Measurements from ENCODE around the gene FOXP1.
A peak's percentile ranks its signal among the peaks of the same experiment; 100 is the strongest.

The FOXP1 gene

GRCh38 chr3:71277341-71277740 lies 306.2 kb downstream of the FOXP1 start:
- Mint-ChIP-seq H3K4me1 (ENCODE audit: low read depth) (peaks cover 76% of the 10 kb centered on the region), H3K4me3 (no peak overlapping the region)

GRCh38 chr3:71276531-71276930 lies 307.0 kb downstream of the FOXP1 start:
- Mint-ChIP-seq H3K4me3 (no peak overlapping the region), H3K27me3 (no peaks in the 10 kb centered on the region), H3K36me3 (peaks cover 21% of the 10 kb centered on the region), H3K9me3 (ENCODE audit: low read depth) (no peaks in the 10 kb centered on the region), H3K4me1 (ENCODE audit: low read depth) (peaks cover 80% of the 10 kb centered on the region), H3K27ac (peak overlapping the region; percentile 73)

More at GRCh38 chr3:71277341-71277740, 306.2 kb downstream of the FOXP1 start:
- Mint-ChIP-seq H3K27ac (peak overlapping the region; percentile 73), H3K27me3 (no peaks in the 10 kb centered on the region), H3K9me3 (ENCODE audit: low read depth) (no peaks in the 10 kb centered on the region), H3K36me3 (peaks cover 16% of the 10 kb centered on the region)

- Mint-ChIP-seq H3K27me3 (no peaks in the 10 kb centered on the region), H3K4me3 (no peak overlapping the region), H3K36me3 (peaks cover 22% of the 10 kb centered on the region), H3K27ac (peak overlapping the region; percentile 97), H3K9me3 (ENCODE audit: low read depth) (no peaks in the 10 kb centered on the region), H3K4me1 (ENCODE audit: low read depth) (peaks cover 96% of the 10 kb centered on the region)
These were observed 310.1 kb downstream of the FOXP1 start for GRCh38 chr3:71273453-71273852.

GRCh38 chr3:71271596-71271995 lies 311.9 kb downstream of the FOXP1 start:
- H3K4me1 Mint-ChIP-seq (ENCODE audit: low read depth): peaks cover 95% of the 10 kb centered on the region
- H3K27ac Mint-ChIP-seq: peak overlapping the region; percentile 97
- H3K9me3 Mint-ChIP-seq (ENCODE audit: low read depth): no peaks in the 10 kb centered on the region
- peaks cover 29% of the 10 kb centered on the region for H3K36me3 Mint-ChIP-seq
- H3K27me3 Mint-ChIP-seq: no peaks in the 10 kb centered on the region
- peak overlapping the region; percentile 46 for H3K4me3 Mint-ChIP-seq

- Mint-ChIP-seq H3K4me3 (peak overlapping the region; percentile 70), H3K27me3 (no peaks in the 10 kb centered on the region), H3K36me3 (peaks cover 31% of the 10 kb centered on the region)
These were observed 313.6 kb downstream of the FOXP1 start for GRCh38 chr3:71269906-71270305.

GRCh38 chr3:71268462-71268999 lies 315.0 kb downstream of the FOXP1 start:
- H3K36me3 Mint-ChIP-seq: peaks cover 32% of the 10 kb centered on the region
- H3K9me3 Mint-ChIP-seq (ENCODE audit: low read depth): peaks cover 3% of the 10 kb centered on the region
- peak overlapping the region; percentile 97 for H3K27ac Mint-ChIP-seq
- H3K27me3 Mint-ChIP-seq: no peaks in the 10 kb centered on the region
- H3K4me3 Mint-ChIP-seq: peak overlapping the region; percentile 55
- H3K4me1 Mint-ChIP-seq (ENCODE audit: low read depth): peaks cover 89% of the 10 kb centered on the region

More at GRCh38 chr3:71269906-71270305, 313.6 kb downstream of the FOXP1 start:
- Mint-ChIP-seq H3K9me3 (ENCODE audit: low read depth) (peaks cover 3% of the 10 kb centered on the region), H3K27ac (peak overlapping the region; percentile 97), H3K4me1 (ENCODE audit: low read depth) (peaks cover 91% of the 10 kb centered on the region)

- Mint-ChIP-seq H3K9me3 (ENCODE audit: low read depth) (peaks cover 3% of the 10 kb centered on the region), H3K27ac (peak overlapping the region; percentile 67), H3K36me3 (peaks cover 30% of the 10 kb centered on the region), H3K4me1 (ENCODE audit: low read depth) (peaks cover 86% of the 10 kb centered on the region), H3K27me3 (no peaks in the 10 kb centered on the region), H3K4me3 (peak overlapping the region; percentile 4)
These were observed 316.7 kb downstream of the FOXP1 start for GRCh38 chr3:71266875-71267274.

- Mint-ChIP-seq H3K4me1 (ENCODE audit: low read depth) (peaks cover 81% of the 10 kb centered on the region), H3K36me3 (peaks cover 24% of the 10 kb centered on the region), H3K9me3 (ENCODE audit: low read depth) (peaks cover 3% of the 10 kb centered on the region), H3K27ac (peak overlapping the region; percentile 90), H3K4me3 (peak overlapping the region; percentile 52), H3K27me3 (no peaks in the 10 kb centered on the region)
These were observed 318.1 kb downstream of the FOXP1 start for GRCh38 chr3:71265365-71265915.

GRCh38 chr3:71264840-71265239 lies 318.7 kb downstream of the FOXP1 start:
- H3K27me3 Mint-ChIP-seq: no peaks in the 10 kb centered on the region
- H3K9me3 Mint-ChIP-seq (ENCODE audit: low read depth): peaks cover 3% of the 10 kb centered on the region
- H3K4me3 Mint-ChIP-seq: peak overlapping the region; percentile 52
- peak overlapping the region; percentile 90 for H3K27ac Mint-ChIP-seq
- H3K36me3 Mint-ChIP-seq: peaks cover 24% of the 10 kb centered on the region
- H3K4me1 Mint-ChIP-seq (ENCODE audit: low read depth): peaks cover 80% of the 10 kb centered on the region

- H3K4me3 Mint-ChIP-seq: peak overlapping the region; percentile 55
- H3K27me3 Mint-ChIP-seq: no peaks in the 10 kb centered on the region
- peaks cover 83% of the 10 kb centered on the region for H3K4me1 Mint-ChIP-seq (ENCODE audit: low read depth)
- H3K36me3 Mint-ChIP-seq: peaks cover 29% of the 10 kb centered on the region
- H3K27ac Mint-ChIP-seq: peak overlapping the region; percentile 92
- H3K9me3 Mint-ChIP-seq (ENCODE audit: low read depth): peaks cover 3% of the 10 kb centered on the region
These were observed 320.9 kb downstream of the FOXP1 start for GRCh38 chr3:71262364-71263265.

GRCh38 chr3:71260782-71261181 lies 322.7 kb downstream of the FOXP1 start:
- peaks cover 1% of the 10 kb centered on the region for H3K9me3 Mint-ChIP-seq (ENCODE audit: low read depth)
- peak overlapping the region; percentile 72 for H3K27ac Mint-ChIP-seq
- peaks cover 23% of the 10 kb centered on the region for H3K36me3 Mint-ChIP-seq
- no peak overlapping the region for H3K4me3 Mint-ChIP-seq
- H3K27me3 Mint-ChIP-seq: no peaks in the 10 kb centered on the region
- peaks cover 83% of the 10 kb centered on the region for H3K4me1 Mint-ChIP-seq (ENCODE audit: low read depth)

GRCh38 chr3:71258526-71258925 lies 325.0 kb downstream of the FOXP1 start:
- no peaks in the 10 kb centered on the region for H3K27me3 Mint-ChIP-seq
- H3K27ac Mint-ChIP-seq: peak overlapping the region; percentile 91
- H3K4me3 Mint-ChIP-seq: peak overlapping the region; percentile 57
- H3K36me3 Mint-ChIP-seq: peaks cover 18% of the 10 kb centered on the region
- peaks cover 81% of the 10 kb centered on the region for H3K4me1 Mint-ChIP-seq (ENCODE audit: low read depth)
- H3K9me3 Mint-ChIP-seq (ENCODE audit: low read depth): no peaks in the 10 kb centered on the region

- Mint-ChIP-seq H3K27me3 (no peaks in the 10 kb centered on the region), H3K27ac (peak overlapping the region; percentile 91), H3K4me3 (peak overlapping the region; percentile 57), H3K36me3 (peaks cover 20% of the 10 kb centered on the region), H3K4me1 (ENCODE audit: low read depth) (peaks cover 82% of the 10 kb centered on the region), H3K9me3 (ENCODE audit: low read depth) (no peaks in the 10 kb centered on the region)
These were observed 325.4 kb downstream of the FOXP1 start for GRCh38 chr3:71258116-71258515.

GRCh38 chr3:71255498-71255897 lies 328.0 kb downstream of the FOXP1 start:
- peaks cover 85% of the 10 kb centered on the region for H3K4me1 Mint-ChIP-seq (ENCODE audit: low read depth)
- no peak overlapping the region for H3K27ac Mint-ChIP-seq
- H3K4me3 Mint-ChIP-seq: no peak overlapping the region
- H3K27me3 Mint-ChIP-seq: no peaks in the 10 kb centered on the region
- peaks cover 28% of the 10 kb centered on the region for H3K36me3 Mint-ChIP-seq
- H3K9me3 Mint-ChIP-seq (ENCODE audit: low read depth): no peaks in the 10 kb centered on the region
